T-helper 1 cell (primary cell): ENCODE data around the gene ASPRV1.
"Not testable (repeated sequence)": the region's sequence is repeated elsewhere in the genome, so short reads cannot be mapped to it uniquely, and the experiment has no call there.

Experiments used
- DNase-seq, 5 donors: peaks; one replicate each; pipeline ENCODE4 v3.0.0-alpha.2; 2012 to 2020

ASPRV1 gene

GRCh38 chr2:69959425-69959824 is 2.0 kb downstream of the ASPRV1 start:
- DNase-seq, result no peak

- DNase-seq, result no peak
Observed at GRCh38 chr2:69958480-69958879, 3.0 kb downstream of the ASPRV1 start.

GRCh38 chr2:69957965-69958364 is 3.5 kb downstream of the ASPRV1 start:
- no peak for DNase-seq

GRCh38 chr2:69956475-69956979 is 4.9 kb downstream of the ASPRV1 start:
- DNase-seq, result no peak

- no peak for DNase-seq
Observed at GRCh38 chr2:69955029-69955428, 6.4 kb downstream of the ASPRV1 start.

GRCh38 chr2:69954084-69954483 is 7.3 kb downstream of the ASPRV1 start:
- DNase-seq, result no peak

- no peak for DNase-seq
Observed at GRCh38 chr2:69952336-69953115, 8.9 kb downstream of the ASPRV1 start.

GRCh38 chr2:69950671-69951070 is 10.8 kb downstream of the ASPRV1 start:
- not testable (repeated sequence) for DNase-seq

- no peak for DNase-seq
Observed at GRCh38 chr2:69950241-69950640, 11.2 kb downstream of the ASPRV1 start.

GRCh38 chr2:69948963-69949645 is 12.3 kb downstream of the ASPRV1 start:
- no peak for DNase-seq

GRCh38 chr2:69948032-69948962 is 13.1 kb downstream of the ASPRV1 start:
- DNase-seq, result no peak

- DNase-seq, result no peak
Observed at GRCh38 chr2:69947325-69947931, 14.0 kb downstream of the ASPRV1 start.

- DNase-seq, result peak in 3 of 5 donors; percentile 29 to 87 (median 30)
Observed at GRCh38 chr2:69946351-69947324, 14.8 kb downstream of the ASPRV1 start.

GRCh38 chr2:69945941-69946340 is 15.5 kb downstream of the ASPRV1 start:
- DNase-seq, result no peak

GRCh38 chr2:69945441-69945840 is 16.0 kb downstream of the ASPRV1 start:
- peak in 1 of 5 donors; percentile 20 for DNase-seq

GRCh38 chr2:69944756-69945155 is 16.7 kb downstream of the ASPRV1 start:
- DNase-seq, result no peak

GRCh38 chr2:69943843-69944525 is 17.4 kb downstream of the ASPRV1 start:
- no peak for DNase-seq

GRCh38 chr2:69943000-69943842 is 18.2 kb downstream of the ASPRV1 start:
- no peak for DNase-seq

GRCh38 chr2:69940691-69941090 is 20.7 kb downstream of the ASPRV1 start:
- no peak for DNase-seq

- no peak for DNase-seq
Observed at GRCh38 chr2:69939722-69940121, 21.7 kb downstream of the ASPRV1 start.
